Smooth muscle cell of bladder (primary cell): ENCODE results near the gene PSAPL1. TPM values are rescaled to one million over a fixed set of nuclear protein-coding genes. Genes with fewer than 3 reads are reported as not detected.

Source experiments
- total RNA-seq: library from RNA; depleted of rRNA; stranded (reverse); fragments of >200 nt; gene quantifications from 2 replicates; pipeline ENCODE4 v1.2.3, GENCODE V29; 2014

The PSAPL1 gene, protein sequence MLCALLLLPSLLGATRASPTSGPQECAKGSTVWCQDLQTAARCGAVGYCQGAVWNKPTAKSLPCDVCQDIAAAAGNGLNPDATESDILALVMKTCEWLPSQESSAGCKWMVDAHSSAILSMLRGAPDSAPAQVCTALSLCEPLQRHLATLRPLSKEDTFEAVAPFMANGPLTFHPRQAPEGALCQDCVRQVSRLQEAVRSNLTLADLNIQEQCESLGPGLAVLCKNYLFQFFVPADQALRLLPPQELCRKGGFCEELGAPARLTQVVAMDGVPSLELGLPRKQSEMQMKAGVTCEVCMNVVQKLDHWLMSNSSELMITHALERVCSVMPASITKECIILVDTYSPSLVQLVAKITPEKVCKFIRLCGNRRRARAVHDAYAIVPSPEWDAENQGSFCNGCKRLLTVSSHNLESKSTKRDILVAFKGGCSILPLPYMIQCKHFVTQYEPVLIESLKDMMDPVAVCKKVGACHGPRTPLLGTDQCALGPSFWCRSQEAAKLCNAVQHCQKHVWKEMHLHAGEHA
- total RNA-seq = not detected in 2 replicates

DNA sequence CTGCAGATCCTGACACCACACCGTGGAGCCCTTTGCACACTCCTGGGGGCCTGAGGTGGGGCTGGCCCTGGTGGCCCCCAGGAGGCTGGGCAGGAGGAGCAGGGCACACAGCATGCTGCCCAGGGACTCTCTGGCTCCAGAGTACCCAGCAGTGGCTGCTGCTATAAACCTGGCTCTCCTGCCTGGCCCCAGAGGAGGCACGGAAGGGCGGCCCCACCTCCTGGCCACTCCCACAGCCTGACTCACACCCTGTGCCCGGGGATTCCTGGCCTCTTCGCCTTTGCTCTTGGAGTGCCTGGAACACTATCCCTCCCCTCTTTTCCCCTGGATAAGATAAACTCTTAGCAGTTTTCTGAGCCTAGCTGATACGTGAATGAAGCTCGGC, at the start of gene PSAPL1:
PSAPL1 (minus strand) TSS at position 165 of the 385 bp plus-strand sequence; CDS start at position 114, 51 bp downstream.

Other genes starting within 250 kb of the PSAPL1 start
- gene SORCS2, start 242.4 kb downstream of the PSAPL1 start, total RNA-seq = 1.1 and 3.8 TPM in 2 replicates